ENCODE results near the gene SDHB.

SDHB gene

DNA sequence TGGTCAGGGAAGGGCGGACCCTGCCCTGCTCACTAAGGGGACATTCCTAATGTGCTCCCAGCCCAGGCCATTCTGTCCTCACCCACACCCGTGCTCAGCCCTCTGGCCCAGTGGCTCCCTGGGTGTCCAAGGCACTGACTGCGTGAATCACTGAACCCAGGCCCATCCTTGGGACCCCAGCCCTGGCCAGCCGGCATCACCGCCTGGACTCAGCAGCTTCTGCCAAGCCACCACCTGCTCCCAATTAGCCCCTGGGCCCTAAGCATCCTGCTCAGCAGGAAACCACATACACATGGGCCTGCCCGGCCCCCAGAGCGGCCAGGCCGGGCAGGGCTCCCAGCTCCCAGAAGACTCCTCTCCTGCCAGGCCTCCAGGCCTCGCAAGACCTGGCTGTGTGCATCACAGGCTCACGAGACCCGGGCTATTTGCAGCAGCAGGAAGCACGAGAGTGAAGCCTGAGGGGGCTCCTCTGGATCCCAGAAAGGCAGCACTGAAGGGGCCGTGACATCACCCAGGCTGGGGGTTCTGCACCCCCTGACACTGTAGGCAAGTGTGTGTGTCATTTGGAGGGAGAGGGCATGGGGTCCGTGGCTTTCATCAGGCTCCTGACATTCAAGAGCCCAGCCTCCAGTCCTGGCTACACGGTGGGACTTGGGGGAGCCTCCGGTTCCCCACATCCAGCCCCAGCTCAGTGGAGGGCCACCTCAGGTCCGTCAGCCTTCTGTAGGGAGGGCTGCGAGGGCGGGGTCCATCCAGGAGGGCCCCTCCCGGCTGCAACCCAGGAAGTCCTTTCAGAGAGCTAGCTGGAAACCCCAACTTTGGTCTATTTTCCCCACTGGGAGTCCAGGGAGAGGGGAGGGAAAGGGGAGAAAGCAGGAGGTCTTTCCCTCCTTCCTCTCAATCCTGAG lies 75.0 kb downstream of the SDHB start:
- Histone ChIP-seq H3K27ac (ENCODE audit: low read depth, low read length) (peak overlapping the region; percentile 26; the same call in 1 of the 2 replicates), H3K27me3 (ENCODE audit: insufficient read depth, low read length) (no peaks in the 10 kb centered on the region), H3K36me3 (ENCODE audit: insufficient read depth, low read length) (no peaks in the 10 kb centered on the region), H3K4me3 (ENCODE audit: low read depth, low read length) (peak overlapping the region; percentile 78), H3K79me2 (ENCODE audit: control insufficient read depth, insufficient read depth, low read length, unreplicated experiment) (peaks cover 8% of the 10 kb centered on the region), H3K4me1 (ENCODE audit: control insufficient read depth, insufficient read depth, low read length, unreplicated experiment) (peaks cover 14% of the 10 kb centered on the region), H2AFZ (ENCODE audit: low read length, unreplicated experiment) (no peak overlapping the region)

DNA sequence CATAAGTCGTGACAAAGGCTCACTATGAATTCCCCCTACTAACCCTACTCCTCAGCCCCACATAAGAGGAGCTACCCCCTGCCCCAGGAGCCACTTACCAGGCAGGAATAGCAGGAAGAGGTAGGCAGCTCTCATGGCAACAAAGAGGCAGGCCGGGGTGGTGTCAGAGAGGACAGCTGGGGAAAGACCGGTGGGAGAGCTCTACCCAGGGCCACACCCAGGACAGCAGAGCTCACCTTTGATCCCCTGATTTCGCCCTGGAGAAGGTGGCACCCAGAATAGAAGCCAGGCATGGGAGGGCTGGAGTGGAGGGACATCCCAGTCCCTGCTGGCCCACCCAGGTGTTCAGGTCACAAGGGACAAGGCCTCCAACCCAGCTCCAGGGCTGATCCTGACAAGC lies 75.7 kb downstream of the SDHB start:
- Histone ChIP-seq H3K27me3 (ENCODE audit: insufficient read depth, low read length) (no peaks in the 10 kb centered on the region), H2AFZ (ENCODE audit: low read length, unreplicated experiment) (no peak overlapping the region), H3K4me3 (ENCODE audit: low read depth, low read length) (no peak overlapping the region), H3K27ac (ENCODE audit: low read depth, low read length) (no peak overlapping the region), H3K79me2 (ENCODE audit: control insufficient read depth, insufficient read depth, low read length, unreplicated experiment) (peaks cover 8% of the 10 kb centered on the region), H3K36me3 (ENCODE audit: insufficient read depth, low read length) (no peaks in the 10 kb centered on the region), H3K4me1 (ENCODE audit: control insufficient read depth, insufficient read depth, low read length, unreplicated experiment) (peaks cover 14% of the 10 kb centered on the region)

DNA sequence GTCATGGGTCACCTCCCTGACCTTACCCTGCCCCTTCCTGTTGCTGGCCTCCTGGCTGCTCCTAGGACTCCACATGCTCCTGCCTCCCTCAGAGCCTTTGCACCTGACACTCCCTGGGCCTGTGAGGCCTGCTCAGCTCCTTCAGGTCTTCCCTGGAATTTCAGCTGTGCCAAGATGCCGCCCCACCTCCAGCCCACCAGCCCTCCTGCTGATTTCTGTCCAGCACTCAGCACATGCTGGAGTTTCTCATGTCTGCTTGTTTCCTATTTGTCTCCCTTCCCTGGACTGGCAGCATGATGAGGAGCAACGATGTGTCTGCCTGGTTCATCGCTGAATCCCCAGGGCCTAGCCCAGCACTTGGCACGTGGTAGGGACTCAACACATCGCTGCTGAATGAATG lies 76.5 kb downstream of the SDHB start:
- no peak overlapping the region for H2AFZ ChIP-seq (ENCODE audit: low read length, unreplicated experiment)
- H3K4me1 ChIP-seq (ENCODE audit: control insufficient read depth, insufficient read depth, low read length, unreplicated experiment) = peaks cover 14% of the 10 kb centered on the region
- no peaks in the 10 kb centered on the region for H3K36me3 ChIP-seq (ENCODE audit: insufficient read depth, low read length)
- H3K4me3 ChIP-seq (ENCODE audit: low read depth, low read length) = no peak overlapping the region
- peaks cover 8% of the 10 kb centered on the region for H3K79me2 ChIP-seq (ENCODE audit: control insufficient read depth, insufficient read depth, low read length, unreplicated experiment)
- no peaks in the 10 kb centered on the region for H3K27me3 ChIP-seq (ENCODE audit: insufficient read depth, low read length)
- H3K27ac ChIP-seq (ENCODE audit: low read depth, low read length) = no peak overlapping the region

DNA sequence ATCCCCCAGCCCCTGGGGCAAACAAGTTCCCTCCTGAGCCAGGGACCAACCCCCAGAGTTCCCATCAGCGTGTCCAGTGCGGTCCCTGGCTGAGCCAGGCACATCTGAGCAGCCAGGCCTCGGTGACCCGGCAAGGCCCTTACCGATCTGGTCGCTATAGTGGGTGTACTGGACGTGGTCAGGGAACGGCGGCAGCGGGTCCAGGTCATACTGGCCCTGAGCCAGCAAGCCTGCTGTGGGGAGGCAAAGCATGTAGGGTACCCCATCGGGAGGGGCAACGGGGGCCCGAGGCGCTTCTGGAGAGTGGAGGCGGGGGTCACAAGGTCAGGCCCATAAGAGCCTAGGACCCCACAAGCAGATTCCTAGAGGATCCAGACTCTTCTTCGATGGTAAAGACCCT lies 76.9 kb downstream of the SDHB start:
- Histone ChIP-seq H3K27ac (ENCODE audit: low read depth, low read length) (no peak overlapping the region), H2AFZ (ENCODE audit: low read length, unreplicated experiment) (no peak overlapping the region), H3K27me3 (ENCODE audit: insufficient read depth, low read length) (no peaks in the 10 kb centered on the region), H3K79me2 (ENCODE audit: control insufficient read depth, insufficient read depth, low read length, unreplicated experiment) (peaks cover 8% of the 10 kb centered on the region), H3K4me1 (ENCODE audit: control insufficient read depth, insufficient read depth, low read length, unreplicated experiment) (peaks cover 14% of the 10 kb centered on the region), H3K4me3 (ENCODE audit: low read depth, low read length) (no peak overlapping the region), H3K36me3 (ENCODE audit: insufficient read depth, low read length) (no peaks in the 10 kb centered on the region)

DNA sequence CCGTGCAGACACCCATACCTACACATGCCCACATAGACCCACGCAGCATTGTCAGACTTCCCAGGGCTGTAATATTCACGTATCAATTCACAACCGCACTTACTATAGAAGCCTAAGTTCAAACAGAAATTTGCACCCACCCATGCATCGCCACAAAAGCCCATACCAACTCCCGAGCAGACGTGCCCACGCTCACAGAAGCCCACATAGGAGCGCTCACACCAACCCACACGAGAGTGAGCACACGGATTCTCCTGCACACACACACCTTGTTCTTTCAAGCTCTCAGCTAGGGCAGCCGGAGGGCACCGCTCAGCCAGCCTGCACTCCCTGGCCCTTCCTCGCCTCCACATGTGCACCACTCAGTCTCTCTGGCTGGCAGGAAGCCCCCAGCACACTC lies 78.0 kb downstream of the SDHB start:
- no peak overlapping the region for H3K4me3 ChIP-seq (ENCODE audit: low read depth, low read length)
- peaks cover 3% of the 10 kb centered on the region for H3K4me1 ChIP-seq (ENCODE audit: control insufficient read depth, insufficient read depth, low read length, unreplicated experiment)
- no peak overlapping the region for H3K27ac ChIP-seq (ENCODE audit: low read depth, low read length)
- no peak overlapping the region for H2AFZ ChIP-seq (ENCODE audit: low read length, unreplicated experiment)
- H3K79me2 ChIP-seq (ENCODE audit: control insufficient read depth, insufficient read depth, low read length, unreplicated experiment) = peaks cover 8% of the 10 kb centered on the region
- H3K27me3 ChIP-seq (ENCODE audit: insufficient read depth, low read length) = no peaks in the 10 kb centered on the region
- H3K36me3 ChIP-seq (ENCODE audit: insufficient read depth, low read length) = no peaks in the 10 kb centered on the region

DNA sequence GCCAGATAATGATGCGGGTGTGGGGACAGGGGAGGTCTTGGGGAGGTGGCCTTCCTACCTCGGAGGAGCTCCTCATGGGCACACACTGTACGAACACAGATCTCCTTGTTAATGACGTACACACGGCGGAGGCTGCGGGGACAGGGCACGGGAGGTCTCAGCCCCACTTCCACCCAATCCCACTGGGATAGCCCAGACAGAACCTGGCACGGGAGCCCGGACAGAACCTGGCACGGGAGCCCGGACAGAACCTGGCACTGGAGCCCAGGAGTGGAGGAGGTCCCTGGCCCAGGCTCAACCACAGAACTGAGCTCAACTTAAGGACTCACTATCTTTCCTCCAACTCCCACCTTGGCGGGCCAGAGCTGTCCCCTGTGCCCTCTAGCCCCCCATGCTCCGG lies 78.6 kb downstream of the SDHB start:
- H3K27ac ChIP-seq (ENCODE audit: low read depth, low read length) = no peak overlapping the region
- H3K4me3 ChIP-seq (ENCODE audit: low read depth, low read length) = no peak overlapping the region
- peaks cover 8% of the 10 kb centered on the region for H3K79me2 ChIP-seq (ENCODE audit: control insufficient read depth, insufficient read depth, low read length, unreplicated experiment)
- H3K4me1 ChIP-seq (ENCODE audit: control insufficient read depth, insufficient read depth, low read length, unreplicated experiment) = peaks cover 3% of the 10 kb centered on the region
- H3K36me3 ChIP-seq (ENCODE audit: insufficient read depth, low read length) = no peaks in the 10 kb centered on the region
- H3K27me3 ChIP-seq (ENCODE audit: insufficient read depth, low read length) = no peaks in the 10 kb centered on the region
- H2AFZ ChIP-seq (ENCODE audit: low read length, unreplicated experiment) = no peak overlapping the region

DNA sequence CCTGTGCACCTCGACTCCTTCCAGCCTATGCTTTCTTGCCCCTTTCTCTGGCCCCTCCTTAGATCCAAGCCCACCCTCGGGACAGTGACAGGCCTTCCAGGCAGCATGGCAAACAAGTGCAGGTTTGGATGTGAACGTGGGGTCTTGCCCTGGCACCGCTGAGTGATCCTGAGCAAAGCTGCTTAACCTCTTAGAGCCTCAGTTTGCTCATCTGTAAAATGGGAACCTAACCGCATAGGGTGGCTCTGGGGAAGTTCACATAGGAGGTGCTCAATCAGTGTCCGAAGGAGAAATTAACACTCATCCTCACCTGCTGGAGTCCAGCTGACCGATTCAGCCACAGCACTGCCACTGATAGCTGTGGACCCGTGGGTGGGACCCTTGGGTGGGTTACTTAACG lies 80.6 kb downstream of the SDHB start:
- H3K27ac ChIP-seq (ENCODE audit: low read depth, low read length) = no peak overlapping the region
- H2AFZ ChIP-seq (ENCODE audit: low read length, unreplicated experiment) = no peak overlapping the region
- H3K27me3 ChIP-seq (ENCODE audit: insufficient read depth, low read length) = no peaks in the 10 kb centered on the region
- H3K36me3 ChIP-seq (ENCODE audit: insufficient read depth, low read length) = no peaks in the 10 kb centered on the region
- H3K4me3 ChIP-seq (ENCODE audit: low read depth, low read length) = no peak overlapping the region
- H3K4me1 ChIP-seq (ENCODE audit: control insufficient read depth, insufficient read depth, low read length, unreplicated experiment) = no peaks in the 10 kb centered on the region
- H3K79me2 ChIP-seq (ENCODE audit: control insufficient read depth, insufficient read depth, low read length, unreplicated experiment) = no peaks in the 10 kb centered on the region

DNA sequence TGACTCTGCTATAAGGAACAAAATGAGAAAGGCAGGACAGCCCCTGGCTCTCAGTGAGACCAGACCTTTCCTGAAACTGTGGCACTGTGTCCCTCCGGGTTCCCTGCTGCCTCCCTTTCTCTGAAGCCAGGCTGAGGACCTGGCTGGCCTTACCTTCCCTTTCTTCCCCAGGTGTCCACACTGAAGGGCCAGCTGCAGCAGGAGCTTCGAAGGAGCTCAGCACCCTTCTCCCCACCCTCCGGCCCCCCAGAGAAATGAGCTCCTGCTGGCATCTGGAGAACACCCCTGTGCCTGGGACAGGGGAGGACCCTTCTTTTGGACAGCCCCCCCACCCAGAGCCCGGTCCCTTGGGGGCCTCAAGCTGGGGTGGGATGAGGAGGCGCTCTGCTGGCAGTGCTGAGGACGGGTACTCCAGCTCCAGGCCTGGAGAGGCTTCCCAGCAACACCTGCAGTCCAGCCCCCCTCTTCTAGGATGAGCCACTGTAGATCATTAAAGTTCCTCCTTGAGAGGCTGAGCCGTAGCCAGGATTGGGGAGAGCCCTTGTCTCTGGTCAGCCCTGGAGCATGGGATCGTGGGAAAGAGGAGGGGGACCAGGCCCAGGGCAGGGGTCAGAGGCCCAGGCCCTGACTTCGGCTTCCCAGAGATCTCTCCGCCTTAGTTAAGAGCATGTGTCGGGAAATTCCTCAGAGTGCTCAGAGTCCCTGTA lies 81.5 kb downstream of the SDHB start:
- Histone ChIP-seq H3K79me2 (ENCODE audit: control insufficient read depth, insufficient read depth, low read length, unreplicated experiment) (no peaks in the 10 kb centered on the region), H2AFZ (ENCODE audit: low read length, unreplicated experiment) (no peak overlapping the region), H3K4me3 (ENCODE audit: low read depth, low read length) (no peak overlapping the region), H3K27me3 (ENCODE audit: insufficient read depth, low read length) (no peaks in the 10 kb centered on the region), H3K27ac (ENCODE audit: low read depth, low read length) (no peak overlapping the region), H3K36me3 (ENCODE audit: insufficient read depth, low read length) (no peaks in the 10 kb centered on the region), H3K4me1 (ENCODE audit: control insufficient read depth, insufficient read depth, low read length, unreplicated experiment) (peaks cover 4% of the 10 kb centered on the region)

DNA sequence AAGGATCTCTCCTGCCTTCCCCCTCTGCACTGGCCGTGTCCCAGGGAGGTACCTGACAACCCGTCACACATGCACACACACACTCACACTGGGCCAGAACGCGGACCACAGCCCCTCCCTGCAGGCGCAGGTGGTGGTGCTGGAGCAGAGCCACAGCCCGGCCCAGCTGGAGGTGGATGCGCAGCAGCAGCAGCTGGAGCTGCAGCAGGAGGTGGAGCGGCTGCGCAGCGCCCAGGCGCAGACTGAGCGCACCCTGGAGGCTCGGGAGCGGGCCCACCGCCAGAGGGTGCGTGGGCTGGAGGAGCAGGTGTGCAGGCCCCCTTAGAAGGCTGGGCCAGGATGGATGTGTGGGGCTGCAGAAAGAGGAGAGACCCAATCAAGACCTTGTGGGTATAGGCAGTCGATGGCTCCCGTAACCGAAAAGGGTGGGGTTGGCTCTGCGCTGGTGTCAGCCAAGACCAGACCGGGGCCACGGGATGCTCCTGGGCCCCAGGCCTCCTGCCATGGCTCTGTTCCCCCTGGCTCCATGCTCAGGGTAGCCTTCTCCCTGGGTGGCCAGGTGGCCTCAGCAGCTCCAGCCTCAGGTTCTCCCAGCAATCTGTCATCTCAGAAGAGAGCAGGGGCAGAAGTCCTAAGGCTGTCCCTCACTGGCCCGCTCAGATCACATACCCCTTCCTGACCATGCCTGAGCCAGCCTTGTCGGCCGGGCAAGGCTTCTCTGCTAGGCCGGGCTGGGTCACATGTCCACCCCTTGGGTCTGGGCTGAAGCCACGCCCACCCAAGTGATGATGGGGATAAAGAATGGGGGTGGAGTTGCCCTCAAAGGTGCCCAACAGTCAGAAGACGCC lies 82.3 kb downstream of the SDHB start:
- no peak overlapping the region for H2AFZ ChIP-seq (ENCODE audit: low read length, unreplicated experiment)
- H3K27me3 ChIP-seq (ENCODE audit: insufficient read depth, low read length) = no peaks in the 10 kb centered on the region
- H3K4me3 ChIP-seq (ENCODE audit: low read depth, low read length) = no peak overlapping the region
- H3K36me3 ChIP-seq (ENCODE audit: insufficient read depth, low read length) = no peaks in the 10 kb centered on the region
- H3K4me1 ChIP-seq (ENCODE audit: control insufficient read depth, insufficient read depth, low read length, unreplicated experiment) = peaks cover 8% of the 10 kb centered on the region
- H3K27ac ChIP-seq (ENCODE audit: low read depth, low read length) = no peak overlapping the region
- H3K79me2 ChIP-seq (ENCODE audit: control insufficient read depth, insufficient read depth, low read length, unreplicated experiment) = no peaks in the 10 kb centered on the region

DNA sequence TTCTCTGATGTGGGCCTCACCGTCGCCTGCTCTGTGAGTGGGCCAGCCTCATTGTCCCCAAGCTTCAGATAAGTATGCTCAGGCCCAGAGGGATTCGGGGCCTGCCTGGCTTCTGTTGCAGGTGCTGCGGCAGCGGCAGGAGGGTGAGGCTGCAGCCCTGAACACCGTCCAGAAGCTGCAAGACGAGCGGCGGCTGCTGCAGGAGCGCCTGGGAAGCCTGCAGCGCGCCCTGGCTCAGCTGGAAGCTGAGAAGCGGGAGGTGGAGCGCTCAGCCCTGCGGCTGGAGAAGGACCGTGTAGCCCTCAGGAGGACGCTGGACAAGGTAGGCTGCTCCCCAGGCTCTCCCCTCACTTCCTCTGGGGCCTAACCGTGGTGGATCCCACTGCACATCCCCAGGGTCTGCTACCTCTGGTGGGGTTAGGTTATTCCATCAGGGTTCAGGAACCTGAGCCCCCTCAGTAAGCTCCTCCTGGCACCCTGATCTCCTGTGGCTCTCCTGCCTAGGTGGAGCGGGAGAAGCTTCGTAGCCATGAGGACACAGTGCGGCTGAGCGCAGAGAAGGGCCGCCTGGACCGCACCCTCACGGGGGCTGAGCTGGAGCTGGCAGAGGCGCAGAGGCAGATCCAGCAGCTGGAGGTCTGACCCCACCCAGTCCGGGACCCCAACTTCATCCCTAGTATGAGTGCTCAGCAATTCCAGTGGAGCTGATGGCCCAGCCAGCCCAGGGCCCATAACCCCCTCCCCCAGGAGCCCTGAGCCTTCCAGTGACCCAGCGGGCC lies 83.5 kb downstream of the SDHB start:
- no peak overlapping the region for H2AFZ ChIP-seq (ENCODE audit: low read length, unreplicated experiment)
- H3K36me3 ChIP-seq (ENCODE audit: insufficient read depth, low read length) = no peaks in the 10 kb centered on the region
- H3K27me3 ChIP-seq (ENCODE audit: insufficient read depth, low read length) = no peaks in the 10 kb centered on the region
- H3K27ac ChIP-seq (ENCODE audit: low read depth, low read length) = no peak overlapping the region
- H3K4me3 ChIP-seq (ENCODE audit: low read depth, low read length) = no peak overlapping the region
- peaks cover 8% of the 10 kb centered on the region for H3K4me1 ChIP-seq (ENCODE audit: control insufficient read depth, insufficient read depth, low read length, unreplicated experiment)
- H3K79me2 ChIP-seq (ENCODE audit: control insufficient read depth, insufficient read depth, low read length, unreplicated experiment) = no peaks in the 10 kb centered on the region
